ENCODE data around the gene LRRC3C. TPM values are rescaled to one million over a fixed set of nuclear protein-coding genes. Genes with fewer than 3 reads are reported as not detected.

Gene LRRC3C
- total and polyA plus RNA-seq, 2 donors (not counting 1 experiment from before 2014, with no cell fraction given): 0.12 TPM; not detected in 1

DNA sequence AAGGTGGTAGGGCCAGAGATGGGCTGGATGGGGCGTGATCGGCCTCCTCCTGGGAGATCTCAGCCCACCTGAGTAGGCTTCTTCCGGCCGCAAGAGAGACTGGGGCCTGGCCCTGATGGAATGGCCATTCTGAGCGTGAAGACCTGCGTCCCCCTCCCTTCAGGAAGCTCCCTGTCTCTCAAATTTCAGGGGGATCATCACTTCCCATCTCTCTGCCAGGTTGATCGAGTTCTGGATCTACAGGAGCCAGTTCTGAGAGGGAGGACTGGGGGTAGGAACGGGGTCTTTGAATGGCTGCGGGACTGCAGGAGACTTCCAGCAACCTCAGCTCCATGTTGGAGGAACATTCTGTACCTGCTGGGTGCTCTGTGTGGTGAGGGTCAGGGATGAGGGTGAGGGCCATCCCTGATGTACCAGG lies 25.9 kb downstream of the LRRC3C start:
- Histone ChIP-seq H3K4me1 (ENCODE audit: control insufficient read depth in 2 of 2, insufficient read depth in 2 of 2, low read length in 2 of 2) (peaks cover 18 to 32% of the 10 kb centered on the region in 2 donors), H3K36me3 (replicated peaks in 1 of 2; ENCODE audit: control extremely low read depth in 1 of 2, control insufficient read depth in 1 of 2, extremely low read depth in 1 of 2, insufficient read depth in 2 of 2, low read length in 1 of 2) (no peaks in the 10 kb centered on the region), H3K79me2 (ENCODE audit: control insufficient read depth, insufficient read depth, low read length) (no peaks in the 10 kb centered on the region), H3K9ac (ENCODE audit: low read length) (peak overlapping the region; percentile 57), H3K27me3 (replicated peaks in 1 of 4; ENCODE audit: control extremely low read depth in 1 of 4, control insufficient read depth in 3 of 4, insufficient read depth in 4 of 4, low read length in 3 of 4) (no peaks in the 10 kb centered on the region), H3K27ac (ENCODE audit: low read length in 2 of 2) (peak overlapping the region; percentile 62), H3K9me3 (ENCODE audit: control extremely low read depth in 1 of 3, control insufficient read depth in 2 of 3, insufficient read depth in 1 of 3, low read length in 2 of 3) (no peaks in the 10 kb centered on the region), H4K20me1 (ENCODE audit: control insufficient read depth, insufficient read depth, low read length, poor library complexity, severe bottlenecking) (no peaks in the 10 kb centered on the region), H3K4me2 (replicated peaks; ENCODE audit: low read depth, low read length, poor library complexity, severe bottlenecking) (peak overlapping the region; percentile 71), H3K4me3 (ENCODE audit: control extremely low read depth in 1 of 5, extremely low read depth in 1 of 5, insufficient read depth in 1 of 5, low read depth in 2 of 5, low read length in 4 of 5) (peak overlapping the region in 4 of 5 experiments; percentile 50 to 66 (median 58)), H2AFZ (ENCODE audit: insufficient read depth, low read depth, low read length, poor library complexity, severe bottlenecking) (peak overlapping the region; percentile 77)
- ATAC-seq (ENCODE audit: low read depth) (no peak), DNase-seq (no peak)
- ChIA-PET CTCF (interaction anchor here (0.8 to 3.1 kb wide), 5 partner anchors 27 to 332 kb away, joined by 3 to 15 read pairs (median 9); partner anchors contain the start of gene PSMD3), POLR2A (interaction anchor here (0.6 to 1.6 kb wide), 3 partner anchors 27 to 1825 kb away, joined by 3 to 5 read pairs (median 4); partner anchors contain the start of gene PSMD3)
- 0% methylated on average over 1 of the region's 9 CpGs for WGBS (ENCODE audit: insufficient coverage)
- no peaks in the 10 kb centered on the region for H3K27me3 Mint-ChIP-seq
- H3K27ac Mint-ChIP-seq: peak overlapping the region; percentile 81
- TF ChIP-seq, protein P1, sequence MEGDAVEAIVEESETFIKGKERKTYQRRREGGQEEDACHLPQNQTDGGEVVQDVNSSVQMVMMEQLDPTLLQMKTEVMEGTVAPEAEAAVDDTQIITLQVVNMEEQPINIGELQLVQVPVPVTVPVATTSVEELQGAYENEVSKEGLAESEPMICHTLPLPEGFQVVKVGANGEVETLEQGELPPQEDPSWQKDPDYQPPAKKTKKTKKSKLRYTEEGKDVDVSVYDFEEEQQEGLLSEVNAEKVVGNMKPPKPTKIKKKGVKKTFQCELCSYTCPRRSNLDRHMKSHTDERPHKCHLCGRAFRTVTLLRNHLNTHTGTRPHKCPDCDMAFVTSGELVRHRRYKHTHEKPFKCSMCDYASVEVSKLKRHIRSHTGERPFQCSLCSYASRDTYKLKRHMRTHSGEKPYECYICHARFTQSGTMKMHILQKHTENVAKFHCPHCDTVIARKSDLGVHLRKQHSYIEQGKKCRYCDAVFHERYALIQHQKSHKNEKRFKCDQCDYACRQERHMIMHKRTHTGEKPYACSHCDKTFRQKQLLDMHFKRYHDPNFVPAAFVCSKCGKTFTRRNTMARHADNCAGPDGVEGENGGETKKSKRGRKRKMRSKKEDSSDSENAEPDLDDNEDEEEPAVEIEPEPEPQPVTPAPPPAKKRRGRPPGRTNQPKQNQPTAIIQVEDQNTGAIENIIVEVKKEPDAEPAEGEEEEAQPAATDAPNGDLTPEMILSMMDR (IDR thresholded peaks at IDR 0.05): no peak
- TF ChIP-seq EZH2 (IDR thresholded peaks at IDR 0.05; ENCODE audit: borderline replicate concordance, insufficient read depth, low read depth, low read length, poor library complexity, severe bottlenecking): no peak
- peak overlapping the region; percentile 87 for H3K4me3 Mint-ChIP-seq
- peaks cover 27% of the 10 kb centered on the region for H3K4me1 Mint-ChIP-seq
- intact Hi-C loops (cut with micrococcal nuclease): loop anchor here (1.0 to 10.0 kb wide), 5 partner anchors 26 to 265 kb away; partner anchors contain the start of genes LRRC3C, MED24, MIEN1 and ORMDL3
- no peaks in the 10 kb centered on the region for H3K9me3 Mint-ChIP-seq (ENCODE audit: insufficient read depth)

- H3K4me1 Mint-ChIP-seq: peaks cover 23% of the 10 kb centered on the region
- peaks cover 18 to 34% of the 10 kb centered on the region in 2 donors for H3K4me1 ChIP-seq (ENCODE audit: control insufficient read depth in 2 of 2, insufficient read depth in 2 of 2, low read length in 2 of 2)
- H3K36me3 ChIP-seq (replicated peaks in 1 of 2; ENCODE audit: control extremely low read depth in 1 of 2, control insufficient read depth in 1 of 2, extremely low read depth in 1 of 2, insufficient read depth in 2 of 2, low read length in 1 of 2): no peaks in the 10 kb centered on the region
- H3K27ac ChIP-seq (ENCODE audit: low read length in 2 of 2): no peak overlapping the region
- H4K20me1 ChIP-seq (ENCODE audit: control insufficient read depth, insufficient read depth, low read length, poor library complexity, severe bottlenecking): no peaks in the 10 kb centered on the region
- no peak overlapping the region for H3K9ac ChIP-seq (ENCODE audit: low read length)
- no peak for ATAC-seq (ENCODE audit: low read depth)
- intact Hi-C loops (cut with micrococcal nuclease): loop anchor here (10.0 kb wide), 1 partner anchor 100 kb away; the partner anchor contains the start of gene MED24
- H3K9me3 Mint-ChIP-seq (ENCODE audit: insufficient read depth): no peaks in the 10 kb centered on the region
- H3K9me3 ChIP-seq (ENCODE audit: control extremely low read depth in 1 of 3, control insufficient read depth in 2 of 3, insufficient read depth in 1 of 3, low read length in 2 of 3): no peaks in the 10 kb centered on the region
- H3K4me3 Mint-ChIP-seq: peak overlapping the region; percentile 19
- H3K4me3 ChIP-seq (ENCODE audit: control extremely low read depth in 1 of 5, extremely low read depth in 1 of 5, insufficient read depth in 1 of 5, low read depth in 2 of 5, low read length in 4 of 5): no peak overlapping the region
- H3K27me3 Mint-ChIP-seq: no peaks in the 10 kb centered on the region
- WGBS (ENCODE audit: insufficient coverage): no CpG with 5 or more reads among the region's 4 CpGs
- TF ChIP-seq, protein P1 (IDR thresholded peaks at IDR 0.05): no peak
- no peak for TF ChIP-seq EZH2 (IDR thresholded peaks at IDR 0.05; ENCODE audit: borderline replicate concordance, insufficient read depth, low read depth, low read length, poor library complexity, severe bottlenecking)
- no peak overlapping the region for H2AFZ ChIP-seq (ENCODE audit: insufficient read depth, low read depth, low read length, poor library complexity, severe bottlenecking)
- no peaks in the 10 kb centered on the region for H3K27me3 ChIP-seq (replicated peaks in 1 of 4; ENCODE audit: control extremely low read depth in 1 of 4, control insufficient read depth in 3 of 4, insufficient read depth in 4 of 4, low read length in 3 of 4)
- DNase-seq: no peak
- CTCF ChIA-PET: interaction anchor here (0.9 to 3.1 kb wide), 6 partner anchors 25 to 335 kb away, joined by 3 to 15 read pairs (median 6); partner anchors contain the start of gene PSMD3
- H3K4me2 ChIP-seq (replicated peaks; ENCODE audit: low read depth, low read length, poor library complexity, severe bottlenecking): no peak overlapping the region
- POLR2A ChIA-PET: interaction anchor here (0.6 to 1.3 kb wide), 3 partner anchors 26 to 1965 kb away, joined by 4 to 13 read pairs (median 8); partner anchors contain the start of gene PSMD3
- H3K79me2 ChIP-seq (ENCODE audit: control insufficient read depth, insufficient read depth, low read length): peaks cover 3% of the 10 kb centered on the region
- peak overlapping the region; percentile 32 for H3K27ac Mint-ChIP-seq
Observed at GRCh38 chr17:39954876-39955275, 27.3 kb downstream of the LRRC3C start.

All from B cell (primary cell).